ENCODE data around the gene PTGR3.

The PTGR3 gene

GRCh38 chr18:75234901-75235300 lies 26.0 kb upstream of the PTGR3 start:
- DNase-seq = no peak

- DNase-seq = no peak
Observed at GRCh38 chr18:75231053-75231406, 22.1 kb upstream of the PTGR3 start.

GRCh38 chr18:75230163-75231052 lies 21.5 kb upstream of the PTGR3 start:
- DNase-seq = no peak

GRCh38 chr18:75229437-75229836 lies 20.5 kb upstream of the PTGR3 start:
- DNase-seq = no peak

- DNase-seq = no peak
Observed at GRCh38 chr18:75228967-75229366, 20.0 kb upstream of the PTGR3 start.

GRCh38 chr18:75227535-75228296 lies 18.8 kb upstream of the PTGR3 start:
- DNase-seq = no peak

- DNase-seq = no peak
Observed at GRCh38 chr18:75226956-75227316, 18.0 kb upstream of the PTGR3 start.

- no peak for DNase-seq
Observed at GRCh38 chr18:75226286-75226955, 17.5 kb upstream of the PTGR3 start.

- no peak for DNase-seq
Observed at GRCh38 chr18:75223687-75224347, 14.9 kb upstream of the PTGR3 start.

- no peak for DNase-seq
Observed at GRCh38 chr18:75222407-75222806, 13.5 kb upstream of the PTGR3 start.

GRCh38 chr18:75221897-75222296 lies 13.0 kb upstream of the PTGR3 start:
- no peak for DNase-seq

GRCh38 chr18:75221397-75221796 lies 12.5 kb upstream of the PTGR3 start:
- no peak for DNase-seq

- no peak for DNase-seq
Observed at GRCh38 chr18:75220551-75221355, 11.8 kb upstream of the PTGR3 start.

GRCh38 chr18:75219745-75220375 lies 10.9 kb upstream of the PTGR3 start:
- no peak for DNase-seq

GRCh38 chr18:75218065-75218923 lies 9.4 kb upstream of the PTGR3 start:
- no peak for DNase-seq

GRCh38 chr18:75216911-75217689 lies 8.2 kb upstream of the PTGR3 start:
- DNase-seq = no peak

GRCh38 chr18:75216212-75216910 lies 7.4 kb upstream of the PTGR3 start:
- DNase-seq = no peak

- no peak for DNase-seq
Observed at GRCh38 chr18:75215663-75216062, 6.7 kb upstream of the PTGR3 start.
